GM23338 (cell line): ENCODE data around the gene SLAMF6.

Source experiments
- CREB1 ChIP-seq: fragments of 250-450 bp; sonication (Bioruptor Pico); IDR thresholded peaks from 2 replicates; pipeline ENCODE4 v1.5.0; 2020; ENCODE audit warnings: low read depth, mild to moderate bottlenecking, moderate library complexity
- CTCF ChIP-seq, 2 experiments: fragments of 200-600 bp in 1 of 2; sonication (generic) in 1 of 2; conservative IDR thresholded peaks; 2 replicates each; pipeline versions ENCODE4 v1.5.1 to v1.6.1; 2016 to 2017; ENCODE audit warnings: antibody characterized with exemption in 2 of 2, low read depth in 2 of 2, mild to moderate bottlenecking in 2 of 2, moderate library complexity in 1 of 2
- ETS1 ChIP-seq: IDR thresholded peaks from 2 replicates; pipeline ENCODE4 v1.6.1; 2016; ENCODE audit warnings: antibody characterized with exemption
- EZH2 ChIP-seq: fragments of 200-600 bp; sonication (generic); IDR thresholded peaks from one replicate; pipeline ENCODE4 v1.8.0; 2017; ENCODE audit warnings: antibody characterized with exemption, mild to moderate bottlenecking, low read depth; ENCODE audit not compliant: unreplicated experiment
- EZH2phosphoT487 ChIP-seq: fragments of 200-600 bp; sonication (generic); IDR thresholded peaks from one replicate; pipeline ENCODE4 v1.8.1; 2018; ENCODE audit warnings: antibody characterized with exemption; ENCODE audit not compliant: unreplicated experiment
- JUNB ChIP-seq: IDR thresholded peaks from one replicate; pipeline ENCODE4 v1.6.1; 2016; ENCODE audit warnings: antibody characterized with exemption; ENCODE audit not compliant: unreplicated experiment
- NANOG ChIP-seq: IDR thresholded peaks from 2 replicates; pipeline ENCODE4 v1.6.1; 2016; ENCODE audit warnings: antibody characterized with exemption, borderline replicate concordance
- POLR2AphosphoS5 ChIP-seq: IDR thresholded peaks from 2 replicates; pipeline ENCODE4 v1.6.1; 2016; ENCODE audit warnings: antibody characterized with exemption, low read depth
- REST ChIP-seq: IDR thresholded peaks from one replicate; pipeline ENCODE4 v1.6.1; 2018; ENCODE audit warnings: antibody characterized with exemption; ENCODE audit not compliant: unreplicated experiment
- STAT1 ChIP-seq: IDR thresholded peaks from one replicate; pipeline ENCODE4 v1.6.1; 2016; ENCODE audit warnings: antibody characterized with exemption; ENCODE audit not compliant: unreplicated experiment
- ZNF114 ChIP-seq: fragments of 250-450 bp; sonication (Bioruptor Pico); IDR thresholded peaks from 2 replicates; pipeline ENCODE4 v1.5.0; 2020; ENCODE audit warnings: mild to moderate bottlenecking, moderate library complexity
- ZNF331 ChIP-seq: fragments of 250-450 bp; sonication (Bioruptor Pico); IDR thresholded peaks from 2 replicates; pipeline ENCODE4 v1.5.0; 2020; ENCODE audit warnings: low read depth, mild to moderate bottlenecking, moderate library complexity
- ZNF462 ChIP-seq: fragments of 250-450 bp; sonication (Bioruptor Pico); IDR thresholded peaks from 2 replicates; pipeline ENCODE4 v1.5.0; 2020; ENCODE audit warnings: mild to moderate bottlenecking, moderate library complexity

- TF ChIP-seq CTCF (conservative IDR thresholded peaks at IDR 0.05; ENCODE audit: low read depth in 2 of 2) (no peak), EZH2 (no peak), CREB1 (no peak), ZNF331 (CRISPR knock-in tag) (no peak), EZH2phosphoT487 (no peak), REST (no peak), POLR2AphosphoS5 (no peak), JUNB (no peak), ETS1 (no peak), ZNF114 (no peak), NANOG (no peak), STAT1 (no peak), ZNF462 (CRISPR knock-in tag) (no peak)
Measured at GRCh38 chr1:160521554-160521953, 1.5 kb downstream of the SLAMF6 start.
